ENCODE results near the gene TMPRSS4.

The TMPRSS4 gene

DNA sequence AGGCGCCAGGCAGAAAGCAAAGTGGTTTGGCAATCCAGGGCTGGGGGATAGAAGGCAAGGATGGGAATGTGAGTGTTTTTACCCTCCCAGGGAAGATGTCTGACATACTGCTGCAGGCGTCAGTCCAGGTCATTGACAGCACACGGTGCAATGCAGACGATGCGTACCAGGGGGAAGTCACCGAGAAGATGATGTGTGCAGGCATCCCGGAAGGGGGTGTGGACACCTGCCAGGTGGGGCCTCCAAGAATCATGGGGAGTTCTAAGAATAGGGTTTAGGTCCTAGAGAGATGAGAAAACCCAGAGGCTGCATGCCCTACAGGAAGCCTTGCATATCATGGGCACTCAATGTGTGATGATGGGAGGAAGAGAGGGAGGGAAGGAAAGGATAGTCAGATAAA is 38.2 kb downstream of the TMPRSS4 start:
- Histone ChIP-seq H3K27ac (ENCODE audit: insufficient read depth, low read length, poor library complexity, severe bottlenecking) (no peak overlapping the region), H3K36me3 (ENCODE audit: control insufficient read depth, insufficient read depth, low read length) (no peaks in the 10 kb centered on the region), H3K9me3 (ENCODE audit: control insufficient read depth, low read length) (no peaks in the 10 kb centered on the region), H3K4me1 (ENCODE audit: control insufficient read depth, insufficient read depth, low read length, poor library complexity, severe bottlenecking) (no peaks in the 10 kb centered on the region), H3K4me3 (ENCODE audit: insufficient read depth, low read depth, low read length, poor library complexity, severe bottlenecking) (no peak overlapping the region), H3K27me3 (replicated peaks; ENCODE audit: control insufficient read depth, insufficient read depth, low read length, poor library complexity, severe bottlenecking) (no peaks in the 10 kb centered on the region)
- no peak for DNase-seq

DNA sequence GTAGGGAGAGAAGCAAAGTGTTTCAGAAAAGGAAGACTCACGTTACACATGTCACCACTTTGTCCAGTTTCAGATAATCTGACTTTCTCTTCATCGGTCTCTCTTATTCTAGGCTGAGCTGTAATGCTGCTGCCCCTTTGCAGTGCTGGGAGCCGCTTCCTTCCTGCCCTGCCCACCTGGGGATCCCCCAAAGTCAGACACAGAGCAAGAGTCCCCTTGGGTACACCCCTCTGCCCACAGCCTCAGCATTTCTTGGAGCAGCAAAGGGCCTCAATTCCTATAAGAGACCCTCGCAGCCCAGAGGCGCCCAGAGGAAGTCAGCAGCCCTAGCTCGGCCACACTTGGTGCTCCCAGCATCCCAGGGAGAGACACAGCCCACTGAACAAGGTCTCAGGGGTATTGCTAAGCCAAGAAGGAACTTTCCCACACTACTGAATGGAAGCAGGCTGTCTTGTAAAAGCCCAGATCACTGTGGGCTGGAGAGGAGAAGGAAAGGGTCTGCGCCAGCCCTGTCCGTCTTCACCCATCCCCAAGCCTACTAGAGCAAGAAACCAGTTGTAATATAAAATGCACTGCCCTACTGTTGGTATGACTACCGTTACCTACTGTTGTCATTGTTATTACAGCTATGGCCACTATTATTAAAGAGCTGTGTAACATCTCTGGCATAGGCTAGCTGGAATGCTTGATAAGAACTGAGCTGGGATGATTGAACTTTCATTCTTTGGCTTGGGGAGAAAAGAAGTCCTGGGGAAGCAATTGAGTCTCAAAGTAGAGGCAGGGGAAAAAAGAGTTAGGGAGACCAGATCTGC is 41.1 kb downstream of the TMPRSS4 start:
- DNase-seq: no peak
- Histone ChIP-seq H3K4me1 (ENCODE audit: control insufficient read depth, insufficient read depth, low read length, poor library complexity, severe bottlenecking) (no peaks in the 10 kb centered on the region), H3K4me3 (ENCODE audit: insufficient read depth, low read depth, low read length, poor library complexity, severe bottlenecking) (no peak overlapping the region), H3K9me3 (ENCODE audit: control insufficient read depth, low read length) (no peaks in the 10 kb centered on the region), H3K27ac (ENCODE audit: insufficient read depth, low read length, poor library complexity, severe bottlenecking) (no peak overlapping the region), H3K27me3 (replicated peaks; ENCODE audit: control insufficient read depth, insufficient read depth, low read length, poor library complexity, severe bottlenecking) (no peaks in the 10 kb centered on the region), H3K36me3 (ENCODE audit: control insufficient read depth, insufficient read depth, low read length) (no peaks in the 10 kb centered on the region)

- Histone ChIP-seq H3K9me3 (ENCODE audit: control insufficient read depth, low read length) (no peaks in the 10 kb centered on the region), H3K27me3 (replicated peaks; ENCODE audit: control insufficient read depth, insufficient read depth, low read length, poor library complexity, severe bottlenecking) (no peaks in the 10 kb centered on the region), H3K4me3 (ENCODE audit: insufficient read depth, low read depth, low read length, poor library complexity, severe bottlenecking) (no peak overlapping the region), H3K4me1 (ENCODE audit: control insufficient read depth, insufficient read depth, low read length, poor library complexity, severe bottlenecking) (no peaks in the 10 kb centered on the region), H3K27ac (ENCODE audit: insufficient read depth, low read length, poor library complexity, severe bottlenecking) (no peak overlapping the region), H3K36me3 (ENCODE audit: control insufficient read depth, insufficient read depth, low read length) (no peaks in the 10 kb centered on the region)
- DNase-seq: no peak
Measured at GRCh38 chr11:118120793-118121192, 43.9 kb downstream of the TMPRSS4 start.

DNA sequence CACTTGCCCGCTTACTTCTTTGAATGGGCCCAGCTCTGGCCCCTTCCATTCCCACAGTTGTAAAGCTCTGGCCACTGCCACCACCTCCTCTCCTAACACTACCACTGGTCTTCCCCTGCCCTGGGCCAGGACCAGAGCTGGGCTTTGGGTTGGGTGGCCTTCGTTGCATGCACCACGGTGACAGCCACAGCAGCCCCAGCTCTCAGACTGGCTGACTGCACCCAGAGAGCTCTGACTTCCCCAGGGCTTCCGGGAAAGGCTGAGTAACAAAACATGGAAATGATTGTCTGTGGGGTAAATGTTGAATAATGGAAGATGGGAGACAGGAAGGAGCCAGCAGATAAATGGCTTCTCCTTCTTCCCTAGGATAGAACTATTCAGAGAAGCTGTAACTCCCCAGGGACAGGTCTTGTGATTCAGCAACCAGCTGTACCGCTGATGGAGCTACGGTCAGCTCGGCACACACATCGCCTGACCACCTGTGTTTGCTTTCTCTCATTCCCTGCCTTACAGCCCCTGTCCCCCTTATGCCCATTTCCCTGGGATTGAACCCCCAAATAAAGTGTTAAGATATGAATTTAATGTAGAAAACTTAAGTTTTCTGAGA is 48.2 kb downstream of the TMPRSS4 start:
- H3K4me1 ChIP-seq (ENCODE audit: control insufficient read depth, insufficient read depth, low read length, poor library complexity, severe bottlenecking): no peaks in the 10 kb centered on the region
- H3K9me3 ChIP-seq (ENCODE audit: control insufficient read depth, low read length): no peaks in the 10 kb centered on the region
- no peak for DNase-seq
- H3K27ac ChIP-seq (ENCODE audit: insufficient read depth, low read length, poor library complexity, severe bottlenecking): no peak overlapping the region
- H3K4me3 ChIP-seq (ENCODE audit: insufficient read depth, low read depth, low read length, poor library complexity, severe bottlenecking): no peak overlapping the region
- H3K27me3 ChIP-seq (replicated peaks; ENCODE audit: control insufficient read depth, insufficient read depth, low read length, poor library complexity, severe bottlenecking): no peaks in the 10 kb centered on the region
- no peaks in the 10 kb centered on the region for H3K36me3 ChIP-seq (ENCODE audit: control insufficient read depth, insufficient read depth, low read length)

DNA sequence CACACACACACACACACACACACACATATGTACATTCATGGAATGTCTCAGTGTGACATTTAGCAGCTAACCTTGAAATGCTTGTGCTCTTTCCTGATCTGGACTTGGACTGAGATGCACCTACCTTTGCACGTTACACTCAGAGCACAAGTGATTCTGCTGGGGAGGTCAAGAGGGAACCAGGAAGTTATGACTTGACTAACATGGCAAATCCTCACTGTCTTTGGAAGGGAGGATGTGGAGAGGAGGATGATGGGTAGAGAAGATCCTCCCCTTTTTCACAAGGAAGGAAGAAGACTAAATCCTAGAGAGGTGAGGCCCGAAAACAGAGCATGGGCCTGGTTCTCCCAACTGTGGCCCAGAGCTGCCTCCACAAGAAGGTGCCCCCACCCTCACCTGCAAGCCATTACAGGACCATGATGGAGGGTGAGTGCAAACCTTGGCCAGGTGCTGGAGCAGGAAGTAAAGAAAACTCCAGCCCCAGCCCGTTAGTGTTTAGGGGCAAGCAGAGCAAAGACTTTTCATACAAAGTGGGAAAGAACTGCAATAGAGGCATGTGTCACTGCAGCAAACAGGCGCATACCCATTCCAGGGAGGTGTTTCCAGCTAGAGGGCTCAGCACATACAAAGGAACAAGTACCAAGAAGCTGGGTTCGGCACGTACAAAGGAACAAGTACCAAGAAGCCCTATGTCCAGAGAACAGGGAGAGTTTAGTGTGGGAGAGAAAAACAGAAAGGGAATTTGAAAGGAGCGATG is 49.4 kb downstream of the TMPRSS4 start:
- no peaks in the 10 kb centered on the region for H3K36me3 ChIP-seq (ENCODE audit: control insufficient read depth, insufficient read depth, low read length)
- H3K4me1 ChIP-seq (ENCODE audit: control insufficient read depth, insufficient read depth, low read length, poor library complexity, severe bottlenecking): no peaks in the 10 kb centered on the region
- no peak for DNase-seq
- no peaks in the 10 kb centered on the region for H3K9me3 ChIP-seq (ENCODE audit: control insufficient read depth, low read length)
- H3K4me3 ChIP-seq (ENCODE audit: insufficient read depth, low read depth, low read length, poor library complexity, severe bottlenecking): no peak overlapping the region
- no peaks in the 10 kb centered on the region for H3K27me3 ChIP-seq (replicated peaks; ENCODE audit: control insufficient read depth, insufficient read depth, low read length, poor library complexity, severe bottlenecking)
- H3K27ac ChIP-seq (ENCODE audit: insufficient read depth, low read length, poor library complexity, severe bottlenecking): no peak overlapping the region

GRCh38 chr11:118128310-118128709 is 51.4 kb downstream of the TMPRSS4 start:
- Histone ChIP-seq H3K27ac (ENCODE audit: insufficient read depth, low read length, poor library complexity, severe bottlenecking) (no peak overlapping the region), H3K9me3 (ENCODE audit: control insufficient read depth, low read length) (no peaks in the 10 kb centered on the region), H3K4me3 (ENCODE audit: insufficient read depth, low read depth, low read length, poor library complexity, severe bottlenecking) (no peak overlapping the region), H3K36me3 (ENCODE audit: control insufficient read depth, insufficient read depth, low read length) (no peaks in the 10 kb centered on the region), H3K4me1 (ENCODE audit: control insufficient read depth, insufficient read depth, low read length, poor library complexity, severe bottlenecking) (no peaks in the 10 kb centered on the region), H3K27me3 (replicated peaks; ENCODE audit: control insufficient read depth, insufficient read depth, low read length, poor library complexity, severe bottlenecking) (no peaks in the 10 kb centered on the region)
- no peak for DNase-seq

DNA sequence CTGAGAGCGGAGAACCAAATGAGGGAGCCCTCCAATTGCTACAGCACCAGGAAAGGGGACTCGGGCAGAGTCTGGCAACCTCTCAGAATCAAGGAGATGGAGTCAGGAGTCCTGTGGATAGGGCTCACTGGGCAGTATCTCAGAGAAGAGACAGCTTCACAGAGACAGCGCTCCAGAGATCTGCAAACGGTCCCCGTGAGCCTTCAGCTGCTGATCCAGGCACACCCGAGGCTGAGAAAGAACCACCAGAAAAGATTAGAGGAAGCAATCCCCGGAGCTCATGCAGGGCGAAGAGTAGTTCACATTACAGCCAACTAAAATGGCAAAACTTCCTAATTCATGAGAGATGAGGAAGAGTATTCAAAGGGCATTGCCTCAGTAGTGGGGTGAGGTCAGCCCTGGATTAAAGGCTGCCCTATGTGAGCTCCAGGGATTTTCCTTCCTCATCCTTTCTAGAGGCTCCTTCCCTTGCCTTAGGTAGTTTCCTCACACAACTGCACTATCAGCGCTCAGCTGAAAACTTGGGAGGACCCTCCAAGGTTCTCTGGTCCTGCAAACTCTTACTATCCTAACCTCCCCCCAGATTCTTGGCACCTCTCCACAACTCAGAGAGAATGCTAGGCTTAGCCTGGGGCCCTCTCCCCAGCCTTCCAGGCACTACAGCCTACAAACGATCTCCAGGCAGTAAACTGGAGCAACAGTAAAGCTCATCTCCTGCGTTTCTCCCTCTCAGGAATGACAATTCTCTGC is 52.0 kb downstream of the TMPRSS4 start:
- H3K9me3 ChIP-seq (ENCODE audit: control insufficient read depth, low read length): no peaks in the 10 kb centered on the region
- no peaks in the 10 kb centered on the region for H3K27me3 ChIP-seq (replicated peaks; ENCODE audit: control insufficient read depth, insufficient read depth, low read length, poor library complexity, severe bottlenecking)
- H3K27ac ChIP-seq (ENCODE audit: insufficient read depth, low read length, poor library complexity, severe bottlenecking): no peak overlapping the region
- H3K4me1 ChIP-seq (ENCODE audit: control insufficient read depth, insufficient read depth, low read length, poor library complexity, severe bottlenecking): no peaks in the 10 kb centered on the region
- no peak for DNase-seq
- H3K36me3 ChIP-seq (ENCODE audit: control insufficient read depth, insufficient read depth, low read length): no peaks in the 10 kb centered on the region
- H3K4me3 ChIP-seq (ENCODE audit: insufficient read depth, low read depth, low read length, poor library complexity, severe bottlenecking): no peak overlapping the region

DNA sequence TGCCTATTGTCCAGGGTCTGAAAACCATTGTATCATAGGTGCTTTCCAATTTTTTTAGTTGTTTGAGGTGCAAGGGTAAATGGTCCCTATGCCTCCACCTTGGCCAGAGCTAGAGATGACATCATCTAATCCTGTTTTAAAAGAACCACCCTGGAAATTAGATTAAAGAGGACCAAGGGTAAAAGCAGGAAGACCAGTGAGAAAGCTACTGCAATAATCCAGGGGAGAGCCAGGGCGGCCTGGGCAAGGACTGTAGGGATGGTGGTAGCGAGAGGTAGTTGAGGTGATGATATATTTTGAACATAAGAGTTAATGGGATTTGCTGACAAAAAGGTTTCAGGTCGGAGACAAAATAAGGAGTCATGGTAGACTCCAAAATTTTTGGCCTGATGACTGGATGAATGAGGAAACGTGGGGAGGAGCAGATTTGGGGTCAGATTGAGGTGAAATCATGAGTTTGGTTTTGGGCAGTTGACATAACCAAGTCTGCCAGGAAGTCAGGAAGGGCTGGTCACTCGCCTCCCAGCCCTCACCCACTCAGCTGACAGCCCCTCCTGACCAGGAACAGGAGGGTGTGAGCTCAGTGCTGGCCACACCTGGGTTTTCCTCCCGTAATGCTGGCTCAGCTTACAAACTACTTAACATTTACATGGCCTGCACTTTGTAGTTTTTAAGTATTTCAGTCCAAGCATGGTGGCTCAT is 52.7 kb downstream of the TMPRSS4 start:
- H3K36me3 ChIP-seq (ENCODE audit: control insufficient read depth, insufficient read depth, low read length): no peaks in the 10 kb centered on the region

GRCh38 chr11:118132385-118133151 is 55.7 kb downstream of the TMPRSS4 start:
- Histone ChIP-seq H3K9me3 (ENCODE audit: control insufficient read depth, low read length) (no peaks in the 10 kb centered on the region), H3K4me1 (ENCODE audit: control insufficient read depth, insufficient read depth, low read length, poor library complexity, severe bottlenecking) (no peaks in the 10 kb centered on the region), H3K36me3 (ENCODE audit: control insufficient read depth, insufficient read depth, low read length) (no peaks in the 10 kb centered on the region), H3K27ac (ENCODE audit: insufficient read depth, low read length, poor library complexity, severe bottlenecking) (no peak overlapping the region), H3K4me3 (ENCODE audit: insufficient read depth, low read depth, low read length, poor library complexity, severe bottlenecking) (no peak overlapping the region), H3K27me3 (replicated peaks; ENCODE audit: control insufficient read depth, insufficient read depth, low read length, poor library complexity, severe bottlenecking) (peaks cover 6% of the 10 kb centered on the region)
- DNase-seq: no peak

More for the DNA sequence above, 52.7 kb downstream of the TMPRSS4 start:
- no peak for DNase-seq
- Histone ChIP-seq H3K4me3 (ENCODE audit: insufficient read depth, low read depth, low read length, poor library complexity, severe bottlenecking) (no peak overlapping the region), H3K27me3 (replicated peaks; ENCODE audit: control insufficient read depth, insufficient read depth, low read length, poor library complexity, severe bottlenecking) (no peaks in the 10 kb centered on the region), H3K9me3 (ENCODE audit: control insufficient read depth, low read length) (no peaks in the 10 kb centered on the region), H3K27ac (ENCODE audit: insufficient read depth, low read length, poor library complexity, severe bottlenecking) (no peak overlapping the region), H3K4me1 (ENCODE audit: control insufficient read depth, insufficient read depth, low read length, poor library complexity, severe bottlenecking) (no peaks in the 10 kb centered on the region)
